NK-92 (cell line): ENCODE data around the gene SOS2.
"Not testable (repeated sequence)": the region's sequence is repeated elsewhere in the genome, so short reads cannot be mapped to it uniquely, and the experiment has no call there.

Experiments
- DNase-seq: peaks from one replicate; lab custom pipeline; 2025; ENCODE audit not compliant: unreplicated experiment; lab: John Stamatoyannopoulos, UW

The SOS2 gene

DNA sequence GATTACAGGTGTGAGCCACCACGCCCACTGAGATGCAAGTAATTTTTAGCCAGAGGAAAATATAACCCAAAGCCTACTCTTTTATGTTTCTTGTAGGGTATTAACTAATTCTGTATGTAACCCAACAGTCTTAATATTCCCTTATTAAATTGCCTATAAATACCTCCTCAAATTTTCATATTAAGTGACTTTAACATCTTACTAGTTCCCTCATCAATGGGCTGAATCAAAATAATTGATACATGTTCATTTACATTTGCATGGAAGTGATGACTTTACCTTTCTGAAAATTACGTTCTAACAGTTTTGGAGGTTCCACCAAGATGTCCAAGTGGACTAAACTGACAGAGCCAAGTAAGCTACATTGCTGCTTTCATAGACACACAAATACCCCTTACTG is 3.1 kb downstream of the SOS2 start:
- DNase-seq = no peak

DNA sequence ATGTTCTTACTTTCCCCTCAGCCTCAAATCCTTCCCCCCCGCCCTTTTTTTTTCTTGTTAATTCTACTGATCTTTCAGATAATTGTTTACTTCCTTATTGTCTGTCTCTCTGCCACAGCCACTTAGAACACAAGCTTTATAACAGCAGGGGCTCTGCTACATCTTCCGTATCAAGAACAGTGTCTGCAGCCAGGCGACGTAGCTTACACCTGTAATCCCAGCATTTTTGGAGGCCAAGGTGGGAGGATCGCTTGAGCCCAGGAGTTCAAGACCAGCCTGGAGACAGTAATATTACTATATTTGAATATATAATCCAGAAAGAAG is 5.4 kb downstream of the SOS2 start:
- no peak for DNase-seq

DNA sequence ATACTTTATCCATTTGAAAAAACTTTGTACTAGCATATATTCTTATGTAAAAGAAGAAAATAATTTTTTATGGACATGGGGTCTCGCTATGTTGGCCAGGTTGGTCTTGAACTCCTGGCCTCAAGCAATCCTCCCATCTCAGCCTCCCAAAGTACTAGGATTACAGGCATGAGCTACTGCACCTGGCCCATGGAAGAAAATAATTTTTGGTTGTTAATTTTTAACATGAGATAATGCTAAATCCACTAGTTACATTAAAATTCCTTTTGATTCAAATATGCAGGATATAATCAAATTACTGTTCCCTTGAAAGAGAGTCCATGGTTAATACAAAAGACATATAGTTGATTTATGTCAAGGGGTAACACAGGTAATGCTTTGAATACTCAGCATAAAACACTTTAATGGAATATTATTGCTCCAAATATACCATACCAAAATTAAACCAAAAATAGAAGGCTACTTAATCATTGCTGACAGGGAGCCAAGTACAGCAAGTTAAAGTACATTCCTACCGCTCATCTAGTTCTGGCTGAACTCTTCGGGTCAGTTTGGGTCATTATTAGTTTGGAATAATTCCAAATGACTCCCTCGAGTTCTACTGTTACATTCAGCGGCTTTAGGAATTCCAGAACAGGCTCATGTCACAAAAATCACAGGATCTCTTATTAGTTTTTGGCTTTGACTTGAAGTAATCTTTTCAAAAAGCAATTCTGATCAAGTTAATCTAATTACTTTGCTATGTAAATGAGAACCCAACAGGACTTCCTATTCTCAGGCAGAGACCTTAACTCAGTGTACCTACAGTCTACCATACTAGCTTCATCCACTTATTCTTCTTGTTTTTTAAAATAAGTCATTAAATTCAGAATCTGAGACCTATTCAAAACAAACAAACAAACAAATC is 6.1 kb downstream of the SOS2 start:
- no peak for DNase-seq

DNA sequence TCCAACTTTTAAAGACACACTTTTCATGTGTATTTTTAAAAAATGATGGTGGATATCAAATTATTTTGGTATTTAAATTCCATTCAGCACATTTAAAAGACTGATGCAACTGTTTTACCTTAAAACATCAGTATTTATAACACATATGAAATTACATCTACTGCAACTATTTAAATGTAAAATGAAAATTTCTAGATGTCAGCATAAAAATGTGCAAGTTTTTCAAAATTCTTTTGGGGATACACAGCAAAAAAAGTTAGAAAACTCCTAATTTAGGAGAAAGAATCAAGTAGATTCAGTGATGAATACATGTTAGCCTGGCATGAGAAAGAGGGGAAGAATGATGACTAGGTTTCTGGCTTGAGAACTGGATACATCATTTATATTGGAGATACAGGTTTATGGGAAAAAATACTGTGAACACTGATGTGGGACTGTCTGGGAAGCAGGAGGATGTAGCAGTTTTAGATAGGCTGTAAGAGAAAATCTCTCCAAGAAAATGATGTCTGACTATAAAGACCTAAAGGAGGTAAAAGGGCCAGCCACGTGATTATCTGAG is 9.2 kb downstream of the SOS2 start:
- DNase-seq = no peak

DNA sequence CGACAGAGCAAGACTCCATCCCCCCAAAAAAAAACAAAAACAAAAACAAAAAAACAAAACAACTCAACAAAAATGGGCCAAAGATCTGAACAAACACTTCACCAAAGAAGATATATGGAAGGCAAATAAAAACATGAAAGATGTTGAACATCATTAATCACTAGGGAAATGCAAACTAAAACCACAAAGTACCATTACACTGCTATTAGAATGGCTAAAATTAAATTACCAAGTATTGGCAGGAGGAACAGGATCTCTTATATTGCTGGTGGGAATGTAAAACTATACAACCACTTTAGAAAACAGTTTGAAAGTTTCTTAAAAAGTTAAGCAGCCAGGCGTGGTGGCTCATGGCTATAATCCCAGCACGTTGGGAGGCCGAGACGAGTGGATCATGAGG is 12.9 kb downstream of the SOS2 start:
- DNase-seq = no peak

DNA sequence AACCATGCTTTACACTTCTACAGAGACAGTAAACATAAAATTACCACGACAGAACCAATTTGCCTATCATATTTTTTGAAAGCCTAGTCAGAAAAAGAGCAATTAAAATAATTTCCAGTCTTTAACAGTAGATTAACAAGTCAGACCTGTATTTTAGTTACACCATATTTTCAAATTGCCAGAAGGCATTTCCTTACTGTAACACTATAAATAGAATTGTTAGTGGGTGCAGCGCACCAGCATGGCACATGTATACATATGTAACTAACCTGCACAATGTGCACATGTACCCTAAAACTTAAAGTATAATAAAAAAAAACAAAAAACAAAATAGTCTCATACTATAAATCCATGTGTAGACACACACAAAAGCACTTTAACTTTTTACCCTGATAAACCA is 16.0 kb downstream of the SOS2 start:
- no peak for DNase-seq

DNA sequence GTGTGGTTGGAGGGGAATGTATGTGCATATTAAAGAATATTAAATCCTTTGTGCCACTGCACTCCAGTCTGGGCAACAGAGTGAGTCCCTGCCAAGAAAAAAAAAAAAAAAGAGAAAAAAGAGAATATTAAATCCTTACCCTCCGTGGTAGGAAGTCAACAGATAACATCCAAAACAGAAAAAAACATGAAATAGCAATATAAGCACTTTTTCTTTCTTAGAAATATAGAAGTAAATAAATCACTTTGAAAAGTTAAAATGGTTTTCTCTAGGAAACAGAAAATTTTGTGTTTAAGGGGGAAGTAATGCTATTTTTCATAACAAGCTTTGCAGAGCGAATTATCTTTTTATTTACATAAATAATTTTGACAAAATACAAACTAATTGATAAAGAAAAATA is 17.6 kb downstream of the SOS2 start:
- DNase-seq = no peak

DNA sequence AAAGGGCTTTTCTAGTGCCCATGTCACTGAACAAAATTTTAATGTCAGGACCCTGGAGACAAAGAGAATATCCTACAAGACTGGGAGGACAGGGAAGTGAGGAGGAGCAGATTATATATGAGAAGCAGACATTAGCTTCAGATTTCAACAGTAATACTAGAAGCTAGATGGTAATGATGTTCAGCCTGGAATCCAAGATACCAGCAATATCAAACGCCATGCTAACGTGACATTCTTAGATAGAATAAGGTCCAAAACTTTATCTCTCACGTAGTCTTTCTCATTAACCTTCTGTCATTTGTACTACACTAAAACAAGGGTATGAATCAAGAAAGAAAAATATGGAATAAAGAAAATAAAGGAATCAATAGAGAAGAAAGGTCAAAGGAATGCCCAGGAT is 18.7 kb downstream of the SOS2 start:
- no peak for DNase-seq

DNA sequence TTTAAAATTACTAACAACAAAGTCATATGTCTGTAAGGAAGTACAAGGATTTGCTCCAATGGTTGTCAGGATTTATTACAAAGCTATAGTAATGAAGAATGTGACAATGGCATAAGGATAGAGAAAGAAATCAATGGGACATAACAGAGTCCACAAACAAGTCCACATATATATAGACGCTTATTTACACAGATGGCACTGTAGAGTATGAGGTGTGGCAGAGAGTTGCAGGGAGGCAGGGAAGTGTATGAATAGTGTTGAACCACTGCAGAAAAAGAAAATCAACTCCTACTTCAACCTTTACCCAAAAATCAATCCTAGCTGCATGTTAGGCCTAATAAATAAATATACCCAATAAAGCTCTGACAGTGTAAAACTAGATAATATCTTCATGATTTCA is 21.3 kb downstream of the SOS2 start:
- no peak for DNase-seq

DNA sequence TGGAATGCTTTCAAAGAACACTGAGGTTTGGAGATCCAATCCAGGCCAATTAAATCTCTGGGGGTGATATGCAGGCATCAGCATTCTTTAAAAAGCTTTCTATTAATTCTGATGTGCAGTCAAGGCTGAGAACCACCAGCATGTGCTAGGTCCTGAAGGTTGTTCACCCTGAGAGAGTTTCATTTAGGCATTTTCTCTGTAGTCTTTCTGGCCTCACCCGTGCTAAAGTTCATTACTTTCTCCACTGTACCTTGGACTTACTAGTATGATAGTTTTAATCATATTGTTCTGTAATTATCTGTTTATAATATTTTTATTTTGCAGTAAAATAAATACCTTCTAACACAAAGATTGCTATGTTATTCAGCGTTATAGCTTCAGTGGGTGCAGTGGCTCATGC is 32.9 kb downstream of the SOS2 start:
- no peak for DNase-seq

DNA sequence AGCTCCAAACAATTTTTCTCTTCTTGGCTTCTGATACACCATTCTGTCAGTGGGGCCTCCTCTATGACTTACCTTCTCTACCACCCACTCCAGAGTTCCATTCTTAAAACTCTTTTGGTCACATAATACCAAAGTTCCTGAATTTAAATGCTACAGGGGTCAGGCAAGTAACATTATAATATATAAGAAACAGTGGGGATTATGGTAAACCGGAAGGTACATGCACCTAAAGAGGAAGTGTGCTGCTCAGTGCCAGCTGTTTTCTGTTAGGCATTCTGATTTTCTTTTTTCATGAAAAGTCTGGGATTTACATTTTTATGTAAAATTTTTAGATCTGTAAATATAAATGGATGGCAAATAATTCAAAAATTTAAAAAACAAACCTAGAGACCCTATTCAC is 39.9 kb downstream of the SOS2 start:
- DNase-seq = no peak

DNA sequence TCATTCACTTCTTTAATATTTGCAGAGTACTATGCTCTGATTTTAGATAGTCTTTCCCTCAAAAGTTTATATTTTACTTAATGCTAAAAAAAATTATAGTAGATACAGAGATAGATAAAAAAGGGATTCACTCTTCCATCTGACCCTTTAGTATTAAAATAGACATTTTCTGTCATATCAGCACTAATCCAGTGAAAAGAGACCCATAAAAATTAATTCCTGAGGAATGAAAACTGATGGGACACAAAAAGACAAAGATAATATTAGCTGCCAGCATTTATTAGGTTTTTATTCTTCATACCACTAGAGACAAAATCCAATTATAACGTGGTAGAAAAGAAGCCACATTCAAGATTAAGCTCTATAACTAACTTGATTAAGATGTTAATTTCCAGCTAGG is 45.3 kb downstream of the SOS2 start:
- DNase-seq = no peak

DNA sequence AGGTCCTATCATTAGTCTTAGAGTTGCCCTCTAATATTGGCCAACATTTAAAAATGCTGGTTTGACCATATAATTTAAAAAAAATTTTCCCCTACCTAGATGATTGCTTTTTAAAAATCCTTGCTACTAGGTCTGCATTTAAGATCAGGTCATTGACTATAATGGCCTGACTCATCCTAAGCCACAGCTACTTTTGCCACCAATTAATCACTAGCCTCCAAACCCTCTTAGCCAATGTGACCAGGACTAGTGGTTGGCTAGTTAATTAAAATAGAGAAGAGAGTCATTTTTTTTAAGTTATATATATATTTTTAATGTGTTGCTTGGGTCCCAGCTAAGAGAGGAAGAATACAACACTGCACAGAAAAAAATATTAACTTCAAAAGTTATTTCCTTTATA is 57.5 kb downstream of the SOS2 start:
- no peak for DNase-seq

DNA sequence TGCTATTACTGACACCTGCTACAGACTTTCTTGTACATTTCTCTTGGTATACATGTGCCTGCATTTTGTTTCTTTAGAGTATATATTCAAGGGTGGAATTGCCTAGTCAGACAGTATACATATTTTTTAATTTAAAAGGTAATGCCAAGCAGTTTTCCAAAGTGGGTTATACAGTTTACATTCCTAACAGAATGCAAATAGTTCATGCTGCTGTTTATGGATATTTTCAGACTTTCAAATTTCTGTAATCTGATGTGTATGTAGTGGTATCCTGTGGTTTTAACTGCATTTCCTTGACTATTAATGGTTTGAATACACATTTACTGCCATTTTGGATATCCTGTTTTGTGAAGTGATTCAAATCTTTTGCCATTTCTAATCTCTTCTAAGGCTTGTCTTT is 59.5 kb downstream of the SOS2 start:
- no peak for DNase-seq

DNA sequence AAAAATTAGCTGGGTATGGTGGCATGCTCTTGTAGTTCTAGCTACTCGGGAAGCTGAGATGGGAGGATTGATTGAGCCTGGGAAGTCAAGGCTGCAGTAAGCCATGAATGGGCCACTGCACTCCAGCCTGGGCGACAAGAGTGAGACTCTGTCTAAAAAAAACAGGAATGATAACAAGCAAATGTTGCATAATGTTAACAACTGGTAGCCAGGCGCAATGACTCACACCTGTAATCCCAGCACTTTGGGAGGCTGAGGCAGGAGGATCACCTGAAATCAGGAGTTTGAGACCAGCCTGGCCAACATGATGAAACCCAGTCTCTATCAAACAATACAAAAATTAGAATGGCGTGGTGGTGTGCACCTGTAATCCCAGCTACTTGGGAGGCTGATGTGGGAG is 64.0 kb downstream of the SOS2 start:
- not testable (repeated sequence) for DNase-seq

DNA sequence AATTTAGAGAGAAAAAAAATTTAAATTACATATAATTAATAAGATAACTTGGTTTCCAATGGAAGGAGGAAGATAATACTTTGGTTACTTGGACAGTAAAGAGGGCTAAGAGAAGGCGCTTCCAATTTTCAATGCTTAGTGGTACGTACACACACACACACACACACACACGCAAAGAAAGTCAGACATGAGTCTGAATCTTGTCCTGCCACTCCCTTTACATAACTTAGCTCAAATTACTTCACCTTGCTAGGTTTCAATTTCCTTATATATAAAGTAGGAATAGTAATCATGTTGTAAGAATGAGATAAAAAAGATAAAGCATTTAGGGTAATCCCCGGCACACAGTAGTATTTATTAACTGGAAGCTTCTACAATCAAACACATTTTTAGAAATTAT is 75.3 kb downstream of the SOS2 start:
- DNase-seq = no peak

DNA sequence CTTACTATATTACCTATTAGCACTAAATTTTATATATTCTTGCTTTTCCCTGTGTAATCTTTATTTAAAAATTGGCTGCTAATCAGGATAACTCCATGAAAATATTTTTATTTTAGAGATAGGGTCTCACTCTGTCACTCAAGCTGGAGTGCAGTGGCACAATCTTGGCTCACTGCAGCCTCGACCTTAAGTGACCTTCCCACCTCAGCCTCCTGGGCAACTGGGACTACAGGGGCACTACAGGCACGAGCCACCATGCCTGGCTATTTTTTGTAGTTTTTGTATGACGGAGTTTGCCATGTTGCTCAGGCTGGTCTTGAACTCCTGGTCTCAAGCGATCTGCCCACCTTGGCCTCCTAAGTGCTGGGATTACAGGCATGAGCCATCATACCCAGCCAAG is 82.6 kb downstream of the SOS2 start:
- DNase-seq = no peak

DNA sequence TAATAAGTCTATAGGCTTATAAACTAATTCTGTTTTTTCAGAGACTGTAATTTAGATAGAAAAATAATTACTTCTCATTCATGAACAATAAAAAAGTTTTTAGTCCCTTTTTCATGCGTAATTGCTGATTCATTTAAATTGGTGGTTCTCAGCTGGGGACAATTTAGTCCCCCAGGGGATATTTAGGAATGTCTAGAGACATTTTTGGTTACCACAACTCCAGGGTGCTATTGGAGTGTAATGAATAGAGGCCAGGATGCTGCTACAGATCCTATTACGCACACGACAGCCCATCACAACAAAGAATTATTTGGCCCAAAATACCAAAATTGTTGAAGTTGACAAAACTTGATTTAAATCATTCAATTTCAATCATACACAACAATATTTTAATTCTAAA is 92.2 kb downstream of the SOS2 start:
- no peak for DNase-seq

DNA sequence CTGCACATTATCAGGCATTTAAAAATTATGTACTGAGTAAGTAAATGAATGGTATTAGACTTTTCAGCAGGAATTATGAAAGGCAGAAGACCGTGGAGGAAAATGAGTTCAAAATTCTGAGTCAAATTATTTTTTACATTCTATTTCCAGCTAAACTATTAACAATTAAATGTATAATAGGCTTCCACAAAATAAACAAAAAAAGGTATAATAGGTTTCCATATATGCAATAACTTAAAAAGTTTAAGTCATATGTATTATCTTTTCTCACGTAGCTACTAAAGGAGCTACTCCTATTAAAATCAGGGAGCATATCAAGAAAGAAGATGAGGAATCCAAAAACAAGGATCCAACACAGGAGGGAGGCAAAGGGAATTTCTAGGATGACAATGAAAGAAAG is 103.6 kb downstream of the SOS2 start:
- DNase-seq = no peak

DNA sequence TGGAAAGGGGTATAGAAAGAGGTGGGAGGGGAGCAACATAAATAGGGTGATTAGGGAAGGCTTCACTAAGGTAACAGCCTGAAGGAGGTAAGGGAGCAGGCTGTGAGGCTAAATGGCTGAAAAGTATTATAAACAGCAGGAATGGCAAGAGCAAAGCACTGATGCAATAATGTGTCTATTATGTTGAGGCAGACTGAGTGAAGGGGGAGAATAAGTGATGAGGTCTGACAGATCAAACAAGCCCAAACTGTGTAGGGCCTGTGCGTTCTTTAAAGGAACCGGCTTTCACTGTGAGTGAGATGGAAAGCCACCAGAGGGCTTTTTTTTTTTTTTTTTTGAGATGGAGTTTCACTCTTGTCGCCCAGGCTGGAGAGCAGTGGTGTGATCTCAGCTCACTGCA is 108.3 kb downstream of the SOS2 start:
- DNase-seq = no peak

DNA sequence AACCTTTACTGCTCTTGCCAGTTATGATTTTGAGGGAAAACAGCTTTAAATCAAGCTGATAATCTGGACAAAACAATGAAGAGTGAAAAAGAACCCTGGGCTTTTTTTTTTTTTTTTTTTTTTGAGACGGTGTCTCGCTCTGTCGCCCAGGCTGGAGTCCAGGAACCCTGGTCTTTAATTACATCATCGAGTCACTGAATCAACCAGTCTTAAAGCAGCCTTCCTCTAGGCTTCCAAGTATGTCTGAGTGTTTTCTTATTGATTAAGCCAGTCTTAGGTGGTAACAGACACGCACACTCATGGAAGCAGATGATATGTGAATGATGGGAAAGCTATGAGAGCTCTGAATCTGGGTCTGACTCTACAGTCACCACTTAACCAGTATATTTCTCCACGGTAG is 109.1 kb downstream of the SOS2 start:
- no peak for DNase-seq

DNA sequence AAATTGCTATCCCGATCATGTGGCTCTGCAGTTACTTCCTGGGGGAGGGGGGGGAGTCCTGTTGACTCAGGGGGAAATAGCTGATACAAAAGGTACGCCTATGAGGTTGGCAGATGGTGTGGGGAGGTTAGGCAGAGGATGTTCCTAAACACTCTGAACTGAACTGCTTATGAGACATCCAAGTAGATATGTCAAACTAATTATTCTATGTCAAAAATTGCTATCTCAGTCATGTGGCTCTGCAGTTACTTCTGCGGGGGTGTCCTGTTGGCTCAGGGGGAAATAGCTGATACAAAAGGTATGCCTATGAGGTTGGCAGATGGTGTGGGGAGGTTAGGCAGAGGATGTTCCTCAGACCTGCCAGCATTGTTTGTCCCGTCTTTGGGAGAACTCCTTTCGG is 109.9 kb downstream of the SOS2 start:
- no peak for DNase-seq

DNA sequence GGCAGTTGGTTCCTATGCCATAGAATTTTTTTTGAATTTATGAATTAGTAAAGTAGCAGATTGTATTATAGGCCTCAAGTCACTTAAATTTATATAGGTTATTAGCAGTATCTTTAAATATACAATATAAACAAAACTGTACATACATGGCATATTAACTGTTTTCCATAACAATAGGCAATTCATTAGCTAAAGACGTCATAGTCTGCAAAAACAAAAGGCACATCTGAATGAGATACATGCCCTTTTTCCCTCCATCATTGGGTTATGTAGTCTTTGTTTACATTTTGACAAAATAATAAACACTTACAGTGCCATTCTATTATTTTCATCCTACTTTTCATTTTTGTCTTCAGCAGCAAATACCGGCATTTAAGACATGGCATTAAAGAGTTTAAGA is 113.9 kb downstream of the SOS2 start:
- no peak for DNase-seq
